Measurements from ENCODE around the gene ORC1.

DNA sequence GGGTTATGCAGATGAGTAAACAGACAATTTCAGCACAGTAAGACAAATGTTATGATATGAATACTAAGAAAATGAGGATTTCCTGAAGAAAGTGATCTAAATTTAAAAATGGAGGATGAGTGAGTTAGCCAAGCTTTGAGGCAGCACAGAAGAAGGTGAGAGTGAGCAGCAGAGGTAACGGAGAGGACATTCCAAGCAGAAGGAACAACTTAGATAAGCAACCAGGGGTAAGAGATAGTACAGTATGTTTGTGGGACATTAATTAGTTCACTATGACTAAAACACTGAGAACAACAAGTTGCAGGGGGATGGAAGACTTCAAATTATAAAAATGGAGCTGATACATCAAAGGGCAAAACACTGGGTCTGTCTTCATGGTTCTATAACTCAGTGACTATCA, 22.9 kb upstream of the ORC1 start:
- TF ChIP-seq, protein P1, sequence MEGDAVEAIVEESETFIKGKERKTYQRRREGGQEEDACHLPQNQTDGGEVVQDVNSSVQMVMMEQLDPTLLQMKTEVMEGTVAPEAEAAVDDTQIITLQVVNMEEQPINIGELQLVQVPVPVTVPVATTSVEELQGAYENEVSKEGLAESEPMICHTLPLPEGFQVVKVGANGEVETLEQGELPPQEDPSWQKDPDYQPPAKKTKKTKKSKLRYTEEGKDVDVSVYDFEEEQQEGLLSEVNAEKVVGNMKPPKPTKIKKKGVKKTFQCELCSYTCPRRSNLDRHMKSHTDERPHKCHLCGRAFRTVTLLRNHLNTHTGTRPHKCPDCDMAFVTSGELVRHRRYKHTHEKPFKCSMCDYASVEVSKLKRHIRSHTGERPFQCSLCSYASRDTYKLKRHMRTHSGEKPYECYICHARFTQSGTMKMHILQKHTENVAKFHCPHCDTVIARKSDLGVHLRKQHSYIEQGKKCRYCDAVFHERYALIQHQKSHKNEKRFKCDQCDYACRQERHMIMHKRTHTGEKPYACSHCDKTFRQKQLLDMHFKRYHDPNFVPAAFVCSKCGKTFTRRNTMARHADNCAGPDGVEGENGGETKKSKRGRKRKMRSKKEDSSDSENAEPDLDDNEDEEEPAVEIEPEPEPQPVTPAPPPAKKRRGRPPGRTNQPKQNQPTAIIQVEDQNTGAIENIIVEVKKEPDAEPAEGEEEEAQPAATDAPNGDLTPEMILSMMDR (IDR thresholded peaks at IDR 0.05; ENCODE audit: insufficient read depth, low read length) = no peak
- TF ChIP-seq POLR2AphosphoS5 (IDR thresholded peaks at IDR 0.05; ENCODE audit: low read depth) = no peak
- TF ChIP-seq, protein P2, sequence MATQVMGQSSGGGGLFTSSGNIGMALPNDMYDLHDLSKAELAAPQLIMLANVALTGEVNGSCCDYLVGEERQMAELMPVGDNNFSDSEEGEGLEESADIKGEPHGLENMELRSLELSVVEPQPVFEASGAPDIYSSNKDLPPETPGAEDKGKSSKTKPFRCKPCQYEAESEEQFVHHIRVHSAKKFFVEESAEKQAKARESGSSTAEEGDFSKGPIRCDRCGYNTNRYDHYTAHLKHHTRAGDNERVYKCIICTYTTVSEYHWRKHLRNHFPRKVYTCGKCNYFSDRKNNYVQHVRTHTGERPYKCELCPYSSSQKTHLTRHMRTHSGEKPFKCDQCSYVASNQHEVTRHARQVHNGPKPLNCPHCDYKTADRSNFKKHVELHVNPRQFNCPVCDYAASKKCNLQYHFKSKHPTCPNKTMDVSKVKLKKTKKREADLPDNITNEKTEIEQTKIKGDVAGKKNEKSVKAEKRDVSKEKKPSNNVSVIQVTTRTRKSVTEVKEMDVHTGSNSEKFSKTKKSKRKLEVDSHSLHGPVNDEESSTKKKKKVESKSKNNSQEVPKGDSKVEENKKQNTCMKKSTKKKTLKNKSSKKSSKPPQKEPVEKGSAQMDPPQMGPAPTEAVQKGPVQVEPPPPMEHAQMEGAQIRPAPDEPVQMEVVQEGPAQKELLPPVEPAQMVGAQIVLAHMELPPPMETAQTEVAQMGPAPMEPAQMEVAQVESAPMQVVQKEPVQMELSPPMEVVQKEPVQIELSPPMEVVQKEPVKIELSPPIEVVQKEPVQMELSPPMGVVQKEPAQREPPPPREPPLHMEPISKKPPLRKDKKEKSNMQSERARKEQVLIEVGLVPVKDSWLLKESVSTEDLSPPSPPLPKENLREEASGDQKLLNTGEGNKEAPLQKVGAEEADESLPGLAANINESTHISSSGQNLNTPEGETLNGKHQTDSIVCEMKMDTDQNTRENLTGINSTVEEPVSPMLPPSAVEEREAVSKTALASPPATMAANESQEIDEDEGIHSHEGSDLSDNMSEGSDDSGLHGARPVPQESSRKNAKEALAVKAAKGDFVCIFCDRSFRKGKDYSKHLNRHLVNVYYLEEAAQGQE (IDR thresholded peaks at IDR 0.05; ENCODE audit: insufficient replicate concordance, low read depth) = no peak
- TF ChIP-seq GABPA (IDR thresholded peaks at IDR 0.05; ENCODE audit: low read depth) = no peak
